ENCODE data around the gene THAP9. TPM values are rescaled to one million over a fixed set of nuclear protein-coding genes. Genes with fewer than 3 reads are reported as not detected.

Gene THAP9
- total and polyA plus RNA-seq, 7 donors: 3.4 to 10.2 (median 7.6) TPM

GRCh38 chr4:82900066-82900410 lies 497 bp upstream of the THAP9 start:
- ATAC-seq: peak; percentile 6 to 48 (median 30)
- peaks cover 0 to 27% of the 10 kb centered on the region in 2 donors for H3K36me3 ChIP-seq (ENCODE audit: insufficient read depth in 1 of 2, low read depth in 1 of 2)
- H3K4me1 ChIP-seq: peaks cover 37% of the 10 kb centered on the region
- H3K27me3 ChIP-seq (ENCODE audit: insufficient read depth in 3 of 3, low read length in 2 of 3): no peaks in the 10 kb centered on the region
- no peaks in the 10 kb centered on the region for H3K9me3 ChIP-seq
- WGBS, 3 donors: 0 to 1% (median 0%) methylated on average over 14 of the region's 14 CpGs
- H3K27ac ChIP-seq: peak overlapping the region; percentile 96
- intact Hi-C loops (cut with DNase I): loop anchor here (1.0 to 5.0 kb wide), 2 partner anchors 9 to 112 kb away; partner anchors contain the start of genes LIN54 (in 1 of the 2) and SEC31A (in 1 of the 2)
- DNase-seq: no peak
- peak overlapping the region; percentile 76 for H3K4me3 ChIP-seq
- TF ChIP-seq CTCF (IDR thresholded peaks at IDR 0.05): no peak

GRCh38 chr4:82901183-82901718 lies 716 bp downstream of the THAP9 start:
- DNase-seq (no peak), ATAC-seq (peak in 2 of 4 donors; percentile 34 to 60)
- TF ChIP-seq CTCF (IDR thresholded peaks at IDR 0.05): no peak
- 0% methylated on average over 8 of the region's 8 CpGs for WGBS, 3 donors
- Histone ChIP-seq H3K4me1 (peaks cover 37% of the 10 kb centered on the region), H3K27me3 (ENCODE audit: insufficient read depth in 3 of 3, low read length in 2 of 3) (no peaks in the 10 kb centered on the region), H3K36me3 (ENCODE audit: insufficient read depth in 1 of 2, low read depth in 1 of 2) (peaks cover 0 to 26% of the 10 kb centered on the region in 2 donors), H3K27ac (peak overlapping the region; percentile 96), H3K9me3 (no peaks in the 10 kb centered on the region), H3K4me3 (peak overlapping the region; percentile 76)
- intact Hi-C loops (cut with DNase I): loop anchor here in 1 of 2 donors (5.0 kb wide), 1 partner anchor 111 kb away; the partner anchor contains the start of gene LIN54

- Histone ChIP-seq H3K9me3 (no peaks in the 10 kb centered on the region), H3K36me3 (ENCODE audit: insufficient read depth in 1 of 2, low read depth in 1 of 2) (peaks cover 0 to 35% of the 10 kb centered on the region in 2 donors), H3K27me3 (ENCODE audit: insufficient read depth in 3 of 3, low read length in 2 of 3) (no peaks in the 10 kb centered on the region), H3K27ac (no peak overlapping the region), H3K4me3 (no peak overlapping the region), H3K4me1 (peaks cover 17% of the 10 kb centered on the region)
- intact Hi-C loops (cut with DNase I): loop anchor here in 1 of 2 donors (5.0 kb wide), 1 partner anchor 109 kb away; the partner anchor contains the start of gene LIN54
- ATAC-seq: no peak
- TF ChIP-seq CTCF (IDR thresholded peaks at IDR 0.05): no peak
- DNase-seq: no peak
- WGBS, 3 donors: 96 to 98% (median 97%) methylated on average over 5 of the region's 5 CpGs
These were observed 3.2 kb downstream of the THAP9 start for GRCh38 chr4:82903737-82904136.

GRCh38 chr4:82905205-82905604 lies 4.7 kb downstream of the THAP9 start:
- WGBS, 3 donors: 87 to 90% (median 90%) methylated on average over 2 of the region's 2 CpGs
- DNase-seq: no peak
- no peak overlapping the region for H3K27ac ChIP-seq
- H3K4me1 ChIP-seq: peaks cover 9% of the 10 kb centered on the region
- no peak for ATAC-seq
- no peak overlapping the region for H3K4me3 ChIP-seq
- no peaks in the 10 kb centered on the region for H3K9me3 ChIP-seq
- no peaks in the 10 kb centered on the region for H3K27me3 ChIP-seq (ENCODE audit: insufficient read depth in 3 of 3, low read length in 2 of 3)
- intact Hi-C loops (cut with DNase I): no loop called here
- no peak for TF ChIP-seq CTCF (IDR thresholded peaks at IDR 0.05)
- peaks cover 0 to 50% of the 10 kb centered on the region in 2 donors for H3K36me3 ChIP-seq (ENCODE audit: insufficient read depth in 1 of 2, low read depth in 1 of 2)

- Histone ChIP-seq H3K27ac (no peak overlapping the region), H3K27me3 (ENCODE audit: insufficient read depth in 3 of 3, low read length in 2 of 3) (no peaks in the 10 kb centered on the region), H3K4me1 (peaks cover 9% of the 10 kb centered on the region), H3K9me3 (no peaks in the 10 kb centered on the region), H3K4me3 (no peak overlapping the region), H3K36me3 (ENCODE audit: insufficient read depth in 1 of 2, low read depth in 1 of 2) (peaks cover 0 to 60% of the 10 kb centered on the region in 2 donors)
- TF ChIP-seq CTCF (IDR thresholded peaks at IDR 0.05): no peak
- whole genome bisulfite sequencing, 3 donors: 92 to 96% (median 94%) methylated on average over 3 of the region's 3 CpGs
- intact Hi-C loops (cut with DNase I): no loop called here
- ATAC-seq (no peak), DNase-seq (no peak)
These were observed 5.9 kb downstream of the THAP9 start for GRCh38 chr4:82906469-82906868.

Data from psoas muscle (tissue), 8 donors.